ENCODE measurements around the gene CEP128.

CEP128 gene

GRCh38 chr14:80944861-80945617 lies 3.5 kb upstream of the CEP128 start:
- Histone ChIP-seq H3K4me3 (no peak overlapping the region), H3K27ac (no peak overlapping the region), H3K4me1 (peaks cover 0 to 12% (median 6%) of the 10 kb centered on the region in 4 donors), H3K9me3 (no peaks in the 10 kb centered on the region), H3K27me3 (peaks cover 0 to 27% of the 10 kb centered on the region in 2 donors), H3K36me3 (no peaks in the 10 kb centered on the region)
- intact Hi-C loops (cut with DNase I; ENCODE audit: low total_unique reads), result no loop called here
- DNase-seq, result no peak
- no peak for TF ChIP-seq CTCF (IDR thresholded peaks at IDR 0.05)

DNA sequence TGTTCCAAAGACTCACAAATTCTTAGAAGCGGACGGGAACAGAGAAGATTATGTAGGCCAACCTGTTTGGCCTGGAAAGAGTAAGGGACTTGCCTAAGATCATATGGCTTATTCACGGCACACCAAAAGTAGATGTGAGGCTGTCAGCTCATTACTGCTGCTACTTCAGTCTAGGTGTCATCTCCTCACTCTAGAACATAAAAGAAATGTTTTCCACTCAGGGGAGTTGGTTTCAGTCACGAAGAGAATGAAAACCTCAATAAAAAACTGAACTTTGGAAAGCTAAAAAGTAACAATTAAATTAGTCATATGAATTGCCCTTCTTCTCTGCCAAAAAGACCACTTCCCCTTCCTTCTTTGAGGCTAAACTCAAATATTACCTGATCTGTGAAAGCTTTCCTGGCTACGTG lies 658 bp upstream of the CEP128 start:
- Histone ChIP-seq H3K27me3 (peaks cover 0 to 19% of the 10 kb centered on the region in 2 donors), H3K9me3 (no peaks in the 10 kb centered on the region), H3K27ac (peak overlapping the region; percentile 41 to 67), H3K36me3 (no peaks in the 10 kb centered on the region), H3K4me3 (peak overlapping the region; percentile 73 to 89), H3K4me1 (peaks cover 0 to 12% (median 6%) of the 10 kb centered on the region in 4 donors)
- intact Hi-C loops (cut with DNase I; ENCODE audit: low total_unique reads), result no loop called here
- no peak for TF ChIP-seq CTCF (IDR thresholded peaks at IDR 0.05)
- DNase-seq, result no peak

- no peak for TF ChIP-seq CTCF (IDR thresholded peaks at IDR 0.05)
- Histone ChIP-seq H3K4me3 (no peak overlapping the region), H3K9me3 (no peaks in the 10 kb centered on the region), H3K27ac (no peak overlapping the region), H3K4me1 (peaks cover 0 to 12% (median 6%) of the 10 kb centered on the region in 4 donors), H3K36me3 (no peaks in the 10 kb centered on the region), H3K27me3 (peaks cover 0 to 3% of the 10 kb centered on the region in 2 donors)
- no peak for DNase-seq
- intact Hi-C loops (cut with DNase I; ENCODE audit: low total_unique reads), result no loop called here
Measured at GRCh38 chr14:80940146-80940545, 1.4 kb downstream of the CEP128 start.

- Histone ChIP-seq H3K9me3 (peaks cover 0 to 8% (median 0%) of the 10 kb centered on the region in 3 donors), H3K4me1 (no peaks in the 10 kb centered on the region), H3K27ac (no peak overlapping the region), H3K36me3 (peaks cover 0 to 3% (median 0%) of the 10 kb centered on the region in 3 donors), H3K27me3 (no peaks in the 10 kb centered on the region), H3K4me3 (no peak overlapping the region)
- DNase-seq, result no peak
- intact Hi-C loops (cut with DNase I; ENCODE audit: low total_unique reads), result no loop called here
- TF ChIP-seq CTCF (IDR thresholded peaks at IDR 0.05), result no peak
Measured at GRCh38 chr14:80933686-80934085, 7.9 kb downstream of the CEP128 start.

- TF ChIP-seq CTCF (IDR thresholded peaks at IDR 0.05), result no peak
- intact Hi-C loops (cut with DNase I; ENCODE audit: low total_unique reads), result no loop called here
Measured at GRCh38 chr14:80933282-80933681, 8.3 kb downstream of the CEP128 start.

More at GRCh38 chr14:80933282-80933681, 8.3 kb downstream of the CEP128 start:
- Histone ChIP-seq H3K9me3 (peaks cover 0 to 8% (median 0%) of the 10 kb centered on the region in 3 donors), H3K4me1 (no peaks in the 10 kb centered on the region), H3K27me3 (no peaks in the 10 kb centered on the region), H3K36me3 (peaks cover 0 to 3% (median 0%) of the 10 kb centered on the region in 3 donors), H3K4me3 (no peak overlapping the region), H3K27ac (no peak overlapping the region)
- DNase-seq, result no peak

Data from tibial artery (tissue), 4 donors.